ENCODE results near the gene CFAP119. TPM values are rescaled to one million over a fixed set of nuclear protein-coding genes. Genes with fewer than 3 reads are reported as not detected.

CFAP119 gene
- total and polyA plus RNA-seq, 9 of the 15 experiments (the other 6 are each of a cell fraction or from before 2014, with no cell fraction given), result 5.5 to 33.7 (median 9.6) TPM

GRCh38 chr16:30760001-30760559 lies 1.8 kb downstream of the CFAP119 start:
- peak overlapping the region in 1 of 2 experiments; percentile 95; a peak in 1 of 4 replicates for H3K9ac ChIP-seq (ENCODE audit: insufficient read depth in 1 of 2, low read depth in 2 of 2, low read length in 2 of 2)
- BruUV-seq (replicated peaks), result no TSS peak
- peaks cover 72% of the 10 kb centered on the region for H3K36me3 ChIP-seq (ENCODE audit: control insufficient read depth, insufficient read depth, low read length)
- POLR2A ChIA-PET, result interaction anchor here (0.7 to 3.7 kb wide), 5 partner anchors 7 to 141 kb away, joined by 3 to 28 read pairs (median 7); partner anchors contain the start of gene PHKG2
- CTCF ChIA-PET (ENCODE audit: low intra/inter-chr PET ratio), result no interaction called here
- WGBS (ENCODE audit: insufficient coverage, low coverage, missing lambda C conversion rate), result 85% methylated on average over 7 of the region's 7 CpGs
- no peak for ATAC-seq
- H3K79me2 ChIP-seq (ENCODE audit: control insufficient read depth, insufficient read depth, low read length), result peaks cover 42% of the 10 kb centered on the region
- no peaks in the 10 kb centered on the region for H3K9me1 ChIP-seq (ENCODE audit: control insufficient read depth, insufficient read depth, low read length)
- no peaks in the 10 kb centered on the region for H3K9me3 ChIP-seq (replicated peaks; ENCODE audit: control insufficient read depth, insufficient read depth, low read depth, low read length)
- FAIRE-seq, result no peak
- DNase-seq (ENCODE audit: extremely low read depth in 1 of 4, low spot score in 3 of 4), result no peak
- TF ChIP-seq LARP7 (IDR thresholded peaks at IDR 0.05) (no peak), PHF20 (IDR thresholded peaks at IDR 0.05; ENCODE audit: partially characterized antibody) (no peak), SMC3 (conservative IDR thresholded peaks at IDR 0.05; ENCODE audit: insufficient read depth, low read depth, low read length) (no peak), RBFOX2 (IDR thresholded peaks at IDR 0.05; ENCODE audit: low read depth, low read length) (peak; percentile 35; the same call in 1 of the 2 replicates), ZBTB33 (CRISPR knock-in tag; IDR thresholded peaks at IDR 0.05) (peak; percentile 31; the same call in 1 of the 2 replicates), ZNF232 (CRISPR knock-in tag; IDR thresholded peaks at IDR 0.05) (no peak), POLR2AphosphoS2 (IDR thresholded peaks at IDR 0.05; ENCODE audit: low read length) (no peak), PKNOX1 (IDR thresholded peaks at IDR 0.05) (peak; percentile 44), OTX1 (CRISPR knock-in tag; IDR thresholded peaks at IDR 0.05) (no peak), POLR2G (IDR thresholded peaks at IDR 0.05; ENCODE audit: low read depth, low read length) (peak; percentile 41; the same call in 1 of the 2 replicates), KDM2B (CRISPR knock-in tag; IDR thresholded peaks at IDR 0.05) (no peak)
- H3K27ac ChIP-seq (ENCODE audit: extremely low read depth, low read depth, low read length), result 0 out of 3 replicates have a peak overlapping the region, but pooled peaks have one; percentile 54
- H3K4me1 ChIP-seq (replicated peaks in 1 of 2; ENCODE audit: control insufficient read depth in 2 of 2, insufficient read depth in 2 of 2, low read length in 2 of 2), result peaks cover 19 to 40% of the 10 kb centered on the region in 2 experiments; a peak in 4 of 5 replicates
- H4K20me1 ChIP-seq (replicated peaks; ENCODE audit: control insufficient read depth, insufficient read depth, low read length), result no peaks in the 10 kb centered on the region
- in situ Hi-C loops (cut with MboI), result no loop called here
- H2AFZ ChIP-seq (ENCODE audit: low read depth, low read length), result no peak overlapping the region
- peak overlapping the region; percentile 94 for H3K4me2 ChIP-seq (ENCODE audit: insufficient read depth, low read length)
- H3K27me3 ChIP-seq (ENCODE audit: control insufficient read depth in 2 of 2, insufficient read depth in 2 of 2, low read length in 2 of 2), result no peaks in the 10 kb centered on the region
- intact Hi-C loops (cut with micrococcal nuclease), result loop anchor here (5.0 kb wide), 1 partner anchor 52 kb away; no protein-coding TSS in a partner anchor
- H3K4me3 ChIP-seq, result peak overlapping the region; percentile 88; the same call in 1 of the 2 replicates

All from K562 (cell line).